Neural progenitor cell (in vitro differentiated cells): Measurements from ENCODE around the gene DHRS3.

Experiments
- CTCF ChIP-seq: fragments of 200-600 bp; sonication (generic); IDR thresholded peaks from 2 replicates; pipeline ENCODE4 v1.5.1; 2017; ENCODE audit warnings: antibody characterized with exemption, mild to moderate bottlenecking
- EZH2 ChIP-seq: fragments of 200-600 bp; sonication (generic); IDR thresholded peaks from 2 replicates; pipeline ENCODE4 v1.6.1; 2017; ENCODE audit warnings: antibody characterized with exemption, mild to moderate bottlenecking, moderate library complexity
- EZH2phosphoT487 ChIP-seq: fragments of 200-600 bp; sonication (generic); IDR thresholded peaks from 2 replicates; pipeline ENCODE4 v1.6.1; 2017; ENCODE audit warnings: antibody characterized with exemption

GRCh38 chr1:12594490-12594889, 23.5 kb downstream of the DHRS3 start:
- TF ChIP-seq EZH2phosphoT487 (no peak), CTCF (no peak), EZH2 (no peak)
